Measurements from ENCODE around the gene CKAP5. TPM values are rescaled to one million over a fixed set of nuclear protein-coding genes. Genes with fewer than 3 reads are reported as not detected.

CKAP5 gene
- total RNA-seq, 2 donors from 2014 or later: 34.7 to 37.1 TPM

GRCh38 chr11:46886211-46886610 lies 40.1 kb upstream of the CKAP5 start:
- no peaks in the 10 kb centered on the region for H3K9me3 ChIP-seq
- H3K4me1 ChIP-seq (ENCODE audit: control insufficient read depth in 1 of 2, low read depth in 2 of 2): no peaks in the 10 kb centered on the region
- H3K36me3 ChIP-seq: no peaks in the 10 kb centered on the region
- TF ChIP-seq CTCF (IDR thresholded peaks at IDR 0.05): no peak
- DNase-seq (ENCODE audit: low spot score) (no peak), ATAC-seq (ENCODE audit: insufficient number of reproducible peaks, low FRiP score, low read depth) (no peak)
- H3K27me3 ChIP-seq (replicated peaks; ENCODE audit: insufficient read depth): no peaks in the 10 kb centered on the region
- H3K27ac ChIP-seq: no peak overlapping the region
- H3K4me3 ChIP-seq: no peak overlapping the region

- ATAC-seq (ENCODE audit: insufficient number of reproducible peaks, low FRiP score, low read depth): no peak
- Histone ChIP-seq H3K27me3 (replicated peaks; ENCODE audit: insufficient read depth) (no peaks in the 10 kb centered on the region), H3K27ac (no peak overlapping the region), H3K36me3 (peaks cover 4% of the 10 kb centered on the region), H3K4me3 (no peak overlapping the region), H3K9me3 (no peaks in the 10 kb centered on the region), H3K4me1 (ENCODE audit: control insufficient read depth in 1 of 2, low read depth in 2 of 2) (no peaks in the 10 kb centered on the region)
- no peak for TF ChIP-seq CTCF (IDR thresholded peaks at IDR 0.05)
- DNase-seq (ENCODE audit: low spot score): no peak
Measured at GRCh38 chr11:46879056-46879585, 33.0 kb upstream of the CKAP5 start.

- Histone ChIP-seq H3K36me3 (peaks cover 4% of the 10 kb centered on the region), H3K4me3 (no peak overlapping the region), H3K27ac (no peak overlapping the region), H3K4me1 (ENCODE audit: control insufficient read depth in 1 of 2, low read depth in 2 of 2) (no peaks in the 10 kb centered on the region), H3K27me3 (replicated peaks; ENCODE audit: insufficient read depth) (no peaks in the 10 kb centered on the region), H3K9me3 (no peaks in the 10 kb centered on the region)
- ATAC-seq (ENCODE audit: insufficient number of reproducible peaks, low FRiP score, low read depth) (no peak), DNase-seq (ENCODE audit: low spot score) (no peak)
- no peak for TF ChIP-seq CTCF (IDR thresholded peaks at IDR 0.05)
Measured at GRCh38 chr11:46877580-46877979, 31.5 kb upstream of the CKAP5 start.

- H3K4me1 ChIP-seq (ENCODE audit: control insufficient read depth in 1 of 2, low read depth in 2 of 2): no peaks in the 10 kb centered on the region
- no peaks in the 10 kb centered on the region for H3K9me3 ChIP-seq
- DNase-seq (ENCODE audit: low spot score) (no peak), ATAC-seq (ENCODE audit: insufficient number of reproducible peaks, low FRiP score, low read depth) (no peak)
- H3K27me3 ChIP-seq (replicated peaks; ENCODE audit: insufficient read depth): no peaks in the 10 kb centered on the region
- TF ChIP-seq CTCF (IDR thresholded peaks at IDR 0.05): no peak
- H3K36me3 ChIP-seq: peaks cover 4% of the 10 kb centered on the region
- H3K27ac ChIP-seq: no peak overlapping the region
- no peak overlapping the region for H3K4me3 ChIP-seq
Measured at GRCh38 chr11:46876471-46876870, 30.4 kb upstream of the CKAP5 start.

- H3K9me3 ChIP-seq: no peaks in the 10 kb centered on the region
- no peak overlapping the region for H3K4me3 ChIP-seq
- H3K27me3 ChIP-seq (replicated peaks; ENCODE audit: insufficient read depth): no peaks in the 10 kb centered on the region
- ATAC-seq (ENCODE audit: insufficient number of reproducible peaks, low FRiP score, low read depth) (no peak), DNase-seq (ENCODE audit: low spot score) (no peak)
- H3K27ac ChIP-seq: no peak overlapping the region
- H3K4me1 ChIP-seq (ENCODE audit: control insufficient read depth in 1 of 2, low read depth in 2 of 2): no peaks in the 10 kb centered on the region
- H3K36me3 ChIP-seq: peaks cover 4% of the 10 kb centered on the region
- no peak for TF ChIP-seq CTCF (IDR thresholded peaks at IDR 0.05)
Measured at GRCh38 chr11:46874586-46874985, 28.5 kb upstream of the CKAP5 start.
